ENCODE data around the gene GUCY1B1.

- TF ChIP-seq, protein P1, sequence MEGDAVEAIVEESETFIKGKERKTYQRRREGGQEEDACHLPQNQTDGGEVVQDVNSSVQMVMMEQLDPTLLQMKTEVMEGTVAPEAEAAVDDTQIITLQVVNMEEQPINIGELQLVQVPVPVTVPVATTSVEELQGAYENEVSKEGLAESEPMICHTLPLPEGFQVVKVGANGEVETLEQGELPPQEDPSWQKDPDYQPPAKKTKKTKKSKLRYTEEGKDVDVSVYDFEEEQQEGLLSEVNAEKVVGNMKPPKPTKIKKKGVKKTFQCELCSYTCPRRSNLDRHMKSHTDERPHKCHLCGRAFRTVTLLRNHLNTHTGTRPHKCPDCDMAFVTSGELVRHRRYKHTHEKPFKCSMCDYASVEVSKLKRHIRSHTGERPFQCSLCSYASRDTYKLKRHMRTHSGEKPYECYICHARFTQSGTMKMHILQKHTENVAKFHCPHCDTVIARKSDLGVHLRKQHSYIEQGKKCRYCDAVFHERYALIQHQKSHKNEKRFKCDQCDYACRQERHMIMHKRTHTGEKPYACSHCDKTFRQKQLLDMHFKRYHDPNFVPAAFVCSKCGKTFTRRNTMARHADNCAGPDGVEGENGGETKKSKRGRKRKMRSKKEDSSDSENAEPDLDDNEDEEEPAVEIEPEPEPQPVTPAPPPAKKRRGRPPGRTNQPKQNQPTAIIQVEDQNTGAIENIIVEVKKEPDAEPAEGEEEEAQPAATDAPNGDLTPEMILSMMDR (IDR thresholded peaks at IDR 0.05) = no peak
- TF ChIP-seq POLR2AphosphoS5 (IDR thresholded peaks at IDR 0.05) = no peak
Observed at GRCh38 chr4:155722336-155722735, 36.5 kb upstream of the GUCY1B1 start.
